Lower lobe of right lung (tissue), 2 donors: ENCODE data around the gene MED29. TPM values are rescaled to one million over a fixed set of nuclear protein-coding genes. Genes with fewer than 3 reads are reported as not detected.

Experiments
- ATAC-seq, 2 donors: fragments of 200-7000 bp; cut with Tn5 transposase; one replicate each; pipeline ENCODE4 v1.9.1; 2020 to 2022; ENCODE audit warnings: mild to moderate bottlenecking in 2 of 2, moderate library complexity in 2 of 2
- DNase-seq: peaks from one replicate; pipeline ENCODE4 v3.0.0-alpha.2; 2020
- H3K27ac ChIP-seq: fragments of 200-600 bp; one replicate; pipeline ENCODE4 v1.8.0; 2022
- H3K27me3 ChIP-seq: fragments of 200-600 bp; one replicate; pipeline ENCODE4 v1.8.0; 2022; ENCODE audit warnings: low read depth
- H3K36me3 ChIP-seq: fragments of 200-600 bp; one replicate; pipeline ENCODE4 v1.8.0; 2022; ENCODE audit warnings: mild to moderate bottlenecking
- H3K4me1 ChIP-seq: fragments of 200-600 bp; one replicate; pipeline ENCODE4 v1.8.0; 2022
- H3K4me3 ChIP-seq: fragments of 200-600 bp; one replicate; pipeline ENCODE4 v1.8.0; 2022; ENCODE audit warnings: mild to moderate bottlenecking
- H3K9me3 ChIP-seq: fragments of 200-600 bp; one replicate; pipeline ENCODE4 v1.8.0; 2022
- intact Hi-C: fragments of 100-400 bp; cut with DNase I; formaldehyde crosslinking; loops from one replicate; pipeline ENCODE4 v1.11.0; 2022
- microRNA-seq: library from miRNA; unstranded; fragments of <30 nt; microRNA quantifications from one replicate; pipeline ENCODE4 v1.2.0, GENCODE V29; 2020; ENCODE audit warnings: borderline number of aligned reads
- total RNA-seq: library from RNA; stranded (reverse); fragmentation: NEBNext Ultra II Directional; extraction: Animal tissue kit (Norgen Biotek cat#: 25700); gene quantifications from one replicate; pipeline ENCODE4 v1.2.1, GENCODE V29; 2021
- TF ChIP-seq, protein P1 (sequence below): fragments of 200-600 bp; IDR thresholded peaks from one replicate; pipeline ENCODE4 v1.8.0; 2022; ENCODE audit warnings: antibody characterized with exemption, mild to moderate bottlenecking
- donor health status: DM: no; HTN: yes; CAD: no; lungs with severe emphysema.

MED29 gene
- total RNA-seq, 1 donor from 2014 or later, result 33.1 TPM

DNA sequence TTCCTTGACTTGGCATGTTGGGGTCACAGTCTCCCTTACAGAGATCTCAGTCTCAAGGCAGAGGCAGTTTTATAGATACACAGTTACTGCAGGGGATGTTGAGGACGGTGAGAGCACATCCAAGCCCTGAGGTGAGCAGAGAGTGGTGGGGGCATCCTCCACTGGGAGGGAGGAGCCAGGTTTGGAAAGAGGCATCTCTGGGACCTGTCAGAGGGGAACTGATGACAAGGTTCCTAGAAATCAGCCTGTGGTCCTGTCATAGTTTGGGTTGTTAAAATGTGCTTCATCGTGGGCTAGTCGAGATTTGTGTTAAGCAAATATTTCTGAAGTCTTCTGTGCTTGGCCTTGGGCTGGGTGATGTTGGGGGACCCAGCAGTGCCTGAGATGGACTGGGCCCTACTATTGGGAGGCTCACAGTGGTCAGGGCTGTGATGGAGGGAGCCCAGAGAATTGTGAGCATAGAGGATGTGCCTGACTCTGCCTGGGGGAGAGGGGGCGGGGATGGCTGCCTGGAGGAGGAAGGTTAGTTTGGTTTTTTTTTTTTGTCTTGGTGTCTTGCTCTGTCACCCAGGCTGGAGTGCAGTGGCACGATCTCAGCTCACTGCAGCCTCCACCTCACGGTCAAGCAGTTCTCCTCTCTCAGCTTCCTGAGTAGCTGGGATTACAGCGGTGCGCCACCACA, 58.1 kb downstream of the MED29 start:
- Histone ChIP-seq H3K4me1 (peaks cover 50% of the 10 kb centered on the region), H3K27ac (no peak overlapping the region), H3K36me3 (peaks cover 49% of the 10 kb centered on the region), H3K9me3 (no peaks in the 10 kb centered on the region), H3K4me3 (no peak overlapping the region), H3K27me3 (no peaks in the 10 kb centered on the region)
- ATAC-seq, result no peak
- DNase-seq, result no peak
- intact Hi-C loops, result no loop called here
- TF ChIP-seq, protein P1, sequence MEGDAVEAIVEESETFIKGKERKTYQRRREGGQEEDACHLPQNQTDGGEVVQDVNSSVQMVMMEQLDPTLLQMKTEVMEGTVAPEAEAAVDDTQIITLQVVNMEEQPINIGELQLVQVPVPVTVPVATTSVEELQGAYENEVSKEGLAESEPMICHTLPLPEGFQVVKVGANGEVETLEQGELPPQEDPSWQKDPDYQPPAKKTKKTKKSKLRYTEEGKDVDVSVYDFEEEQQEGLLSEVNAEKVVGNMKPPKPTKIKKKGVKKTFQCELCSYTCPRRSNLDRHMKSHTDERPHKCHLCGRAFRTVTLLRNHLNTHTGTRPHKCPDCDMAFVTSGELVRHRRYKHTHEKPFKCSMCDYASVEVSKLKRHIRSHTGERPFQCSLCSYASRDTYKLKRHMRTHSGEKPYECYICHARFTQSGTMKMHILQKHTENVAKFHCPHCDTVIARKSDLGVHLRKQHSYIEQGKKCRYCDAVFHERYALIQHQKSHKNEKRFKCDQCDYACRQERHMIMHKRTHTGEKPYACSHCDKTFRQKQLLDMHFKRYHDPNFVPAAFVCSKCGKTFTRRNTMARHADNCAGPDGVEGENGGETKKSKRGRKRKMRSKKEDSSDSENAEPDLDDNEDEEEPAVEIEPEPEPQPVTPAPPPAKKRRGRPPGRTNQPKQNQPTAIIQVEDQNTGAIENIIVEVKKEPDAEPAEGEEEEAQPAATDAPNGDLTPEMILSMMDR, result no peak

Small RNAs within 50 kb of the gene (microRNA-seq; reads per million reads assigned to microRNA genes)
- not detected for gene MIR4530

Other genes starting within 250 kb of the MED29 start
- 0.86 TPM for gene NCCRP1, start 194.4 kb upstream of the MED29 start, total RNA-seq
- gene SYCN, start 187.1 kb upstream of the MED29 start, total RNA-seq, result not detected
- gene IFNL3, start 146.4 kb upstream of the MED29 start, total RNA-seq, result not detected
- gene IFNL4, start 142.5 kb upstream of the MED29 start, total RNA-seq, result not detected
- not detected for gene IFNL2, start 123.0 kb upstream of the MED29 start, total RNA-seq
- not detected for gene IFNL1, start 95.0 kb upstream of the MED29 start, total RNA-seq
- gene LRFN1, start 70.5 kb upstream of the MED29 start, total RNA-seq, result 2.1 TPM
- gene GMFG, start 55.3 kb upstream of the MED29 start, total RNA-seq, result 149 TPM
- gene SAMD4B, start 49.0 kb upstream of the MED29 start, total RNA-seq, result 74.4 TPM
- gene PAF1, start 272 bp upstream of the MED29 start, total RNA-seq, result 33.7 TPM
- 208 TPM for gene ZFP36, start 15.5 kb downstream of the MED29 start, total RNA-seq
- gene PLEKHG2, start 21.3 kb downstream of the MED29 start, total RNA-seq, result 24.7 TPM
- 1,586 TPM for gene RPS16, start 44.6 kb downstream of the MED29 start, total RNA-seq
- gene SUPT5H, start 54.2 kb downstream of the MED29 start, total RNA-seq, result 108 TPM
- gene TIMM50, start 89.5 kb downstream of the MED29 start, total RNA-seq, result 44.0 TPM
- gene DLL3, start 107.6 kb downstream of the MED29 start, total RNA-seq, result not detected
- not detected for gene SELENOV, start 123.8 kb downstream of the MED29 start, total RNA-seq
- 3.7 TPM for gene EID2B, start 141.5 kb downstream of the MED29 start, total RNA-seq
- gene EID2, start 148.8 kb downstream of the MED29 start, total RNA-seq, result 12.8 TPM
- not detected for gene LGALS13, start 211.1 kb downstream of the MED29 start, total RNA-seq